AG09309 (cell line): ENCODE data around the gene MME.

ENCODE experiments used
- DNase-seq: peaks from one replicate; pipeline ENCODE4 v3.0.0-alpha.2; 2010; ENCODE audit warnings: low read depth
- H3K4me3 ChIP-seq: 2 replicates; pipeline ENCODE4 v1.5.1; 2011; ENCODE audit warnings: mild to moderate bottlenecking, low read depth, low read length, moderate library complexity; ENCODE audit not compliant: control insufficient read depth
- CTCF ChIP-seq: IDR thresholded peaks from 2 replicates; pipeline ENCODE4 v1.5.1; 2011; ENCODE audit warnings: mild to moderate bottlenecking, low read depth, low read length, inconsistent platforms; ENCODE audit not compliant: insufficient read depth, control insufficient read depth; ENCODE audit errors: missing control alignments

Gene MME

GRCh38 chr3:155161640-155162292 is 81.6 kb downstream of the MME start:
- DNase-seq = no peak
- H3K4me3 ChIP-seq = no peak overlapping the region
- TF ChIP-seq CTCF = no peak

- no peak for TF ChIP-seq CTCF
- no peak overlapping the region for H3K4me3 ChIP-seq
- no peak for DNase-seq
Observed at GRCh38 chr3:155164306-155164705, 84.2 kb downstream of the MME start.

DNA sequence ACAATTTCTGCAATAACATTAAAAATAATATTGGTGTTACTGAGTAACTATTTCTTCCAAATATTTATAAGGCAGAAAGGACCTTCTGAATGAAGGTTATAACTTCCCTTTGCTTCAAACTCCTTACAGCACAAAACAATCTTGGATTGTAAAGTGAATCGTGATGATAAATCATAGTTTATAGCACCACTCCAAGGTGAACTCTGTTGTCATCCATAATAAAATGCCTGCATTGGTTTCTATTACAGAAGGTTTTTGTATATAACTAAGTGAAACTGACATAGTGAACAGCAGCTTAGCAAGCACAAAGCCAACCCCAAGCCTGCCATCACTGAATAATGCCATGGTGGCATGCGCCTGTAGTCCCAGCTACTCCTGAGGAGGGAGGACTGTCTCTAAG is 86.3 kb downstream of the MME start:
- no peak for TF ChIP-seq CTCF
- H3K4me3 ChIP-seq = no peak overlapping the region
- DNase-seq = no peak

DNA sequence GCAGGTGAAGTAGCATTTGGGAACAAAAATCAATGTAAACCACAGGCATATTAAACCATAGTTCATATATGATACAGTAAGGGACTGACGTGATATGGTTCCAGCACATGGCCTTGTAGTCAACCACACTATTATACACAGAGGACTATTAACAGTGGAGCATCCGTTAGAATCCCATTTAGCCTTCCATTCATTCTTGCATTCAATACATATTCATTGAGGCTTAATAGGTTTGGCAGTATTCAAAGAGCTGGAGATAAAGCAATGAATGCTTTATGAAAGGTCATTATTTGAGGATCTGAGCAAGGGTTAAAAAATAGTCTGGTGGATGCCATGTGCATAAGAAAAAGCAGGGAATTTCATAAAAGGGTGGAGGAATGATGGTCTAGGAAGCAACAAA is 89.1 kb downstream of the MME start:
- H3K4me3 ChIP-seq = no peak overlapping the region
- TF ChIP-seq CTCF = no peak
- no peak for DNase-seq

GRCh38 chr3:155173771-155174170 is 93.7 kb downstream of the MME start:
- no peak for DNase-seq
- no peak for TF ChIP-seq CTCF
- H3K4me3 ChIP-seq = no peak overlapping the region

DNA sequence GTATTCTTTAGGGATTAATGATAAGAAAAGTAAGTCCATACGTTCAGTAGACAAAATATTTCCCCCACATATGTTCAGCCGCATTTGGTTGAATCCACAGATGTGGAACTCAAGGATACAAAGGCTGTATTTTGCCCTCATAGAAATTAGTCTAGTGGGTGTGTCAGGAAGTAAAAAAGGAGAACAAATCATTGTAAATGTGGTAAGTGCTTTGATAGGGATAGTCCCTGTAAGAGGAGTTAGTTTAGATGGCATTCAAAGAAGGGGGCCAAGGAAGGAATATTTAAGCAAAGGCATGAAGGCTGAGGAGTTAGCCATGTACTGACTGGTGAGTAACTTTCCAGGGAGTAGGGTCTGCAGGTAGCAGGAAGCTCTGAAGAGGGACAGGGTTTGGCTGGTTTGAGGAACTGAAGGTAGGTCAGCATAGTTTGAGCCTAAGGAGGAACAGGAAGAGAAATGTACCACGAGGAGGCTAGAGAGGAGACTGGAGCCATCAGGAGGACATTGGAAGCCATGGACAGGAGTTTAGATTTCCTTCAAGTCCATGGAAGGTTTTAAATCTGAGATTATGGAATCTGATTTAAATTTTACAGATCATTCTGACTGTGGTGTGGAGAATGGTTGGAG is 98.8 kb downstream of the MME start:
- DNase-seq = no peak
- no peak overlapping the region for H3K4me3 ChIP-seq
- no peak for TF ChIP-seq CTCF

GRCh38 chr3:155179437-155179827 is 99.3 kb downstream of the MME start:
- no peak for TF ChIP-seq CTCF
- H3K4me3 ChIP-seq = no peak overlapping the region
- no peak for DNase-seq
